GM06990 (cell line): ENCODE results near the gene XYLT1.

Source experiments
- DNase-seq: peaks from one replicate; pipeline ENCODE4 v3.0.0-alpha.2; 2011; ENCODE audit not compliant: insufficient read length; ENCODE audit errors: extremely low read depth
- H3K27me3 ChIP-seq: replicated peaks from 2 replicates; pipeline ENCODE4 v1.6.0; 2011; ENCODE audit warnings: low read length; ENCODE audit not compliant: control insufficient read depth, insufficient read depth
- H3K36me3 ChIP-seq: 2 replicates; pipeline ENCODE4 v1.5.1; 2011; ENCODE audit warnings: low read length; ENCODE audit not compliant: control insufficient read depth, insufficient read depth
- H3K4me3 ChIP-seq: replicated peaks from 2 replicates; pipeline ENCODE4 v1.5.1; 2011; ENCODE audit warnings: low read depth, mild to moderate bottlenecking, control low read depth, low read length
- TF ChIP-seq, protein P1 (sequence below): IDR thresholded peaks from 2 replicates; pipeline ENCODE4 v1.5.1; 2011; ENCODE audit warnings: low read length, control low read depth, mild to moderate bottlenecking, inconsistent platforms; ENCODE audit not compliant: insufficient read depth, poor library complexity, severe bottlenecking

Gene XYLT1

DNA sequence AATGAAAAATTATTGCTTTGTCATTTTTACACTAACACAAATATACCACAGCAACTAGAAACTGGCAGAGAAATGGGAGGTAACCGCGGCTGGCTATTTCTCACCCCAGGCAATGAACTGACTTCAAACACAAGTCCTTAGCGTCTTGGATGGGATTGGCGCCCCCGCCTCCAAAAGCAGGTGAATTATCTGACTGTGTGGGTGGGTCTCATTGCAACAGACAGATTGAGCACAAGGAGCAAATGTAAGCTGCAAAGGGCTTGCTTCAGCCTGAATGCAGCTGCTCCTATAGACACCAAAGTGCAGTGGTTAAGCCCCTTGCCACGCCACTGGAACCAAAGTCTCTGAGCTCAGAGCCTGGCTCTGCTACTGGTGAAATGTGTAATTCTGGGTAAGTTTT, 225.0 kb downstream of the XYLT1 start:
- H3K27me3 ChIP-seq: no peaks in the 10 kb centered on the region; the same call in 1 of the 2 replicates

DNA sequence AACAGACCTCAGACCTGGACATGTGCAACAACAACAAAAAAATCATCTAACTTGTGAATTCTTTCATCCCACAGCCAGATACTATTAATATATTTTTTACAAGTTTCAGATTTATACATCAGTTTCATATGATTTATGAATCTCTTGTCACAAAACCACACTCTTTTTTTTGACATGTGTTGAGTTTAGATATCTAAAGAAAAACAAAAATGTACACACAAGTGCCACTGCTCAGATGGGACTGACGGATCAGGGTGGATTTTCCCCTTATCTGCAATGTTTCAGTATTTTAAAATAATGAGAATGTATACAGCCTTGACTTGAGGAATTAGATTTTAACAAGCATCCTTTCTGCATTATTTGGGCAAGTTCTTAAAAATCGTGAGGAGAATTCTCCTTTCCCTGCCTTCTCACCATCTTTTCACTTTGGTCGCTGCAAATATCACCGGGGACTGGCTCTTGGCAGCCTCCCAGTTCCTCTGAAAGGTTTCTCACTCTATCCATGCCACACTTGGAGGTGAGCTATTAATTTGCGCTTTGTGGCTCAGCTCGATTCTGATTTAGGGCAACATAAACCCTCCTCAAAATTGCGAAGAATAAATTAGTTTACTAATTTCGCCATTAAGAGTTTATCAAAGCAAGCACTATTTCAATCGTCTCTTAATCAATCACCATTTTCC, 225.7 kb downstream of the XYLT1 start:
- DNase-seq: no peak
- Histone ChIP-seq H3K36me3 (no peaks in the 10 kb centered on the region), H3K4me3 (no peak overlapping the region), H3K27me3 (no peaks in the 10 kb centered on the region; the same call in 1 of the 2 replicates)
- TF ChIP-seq, protein P1, sequence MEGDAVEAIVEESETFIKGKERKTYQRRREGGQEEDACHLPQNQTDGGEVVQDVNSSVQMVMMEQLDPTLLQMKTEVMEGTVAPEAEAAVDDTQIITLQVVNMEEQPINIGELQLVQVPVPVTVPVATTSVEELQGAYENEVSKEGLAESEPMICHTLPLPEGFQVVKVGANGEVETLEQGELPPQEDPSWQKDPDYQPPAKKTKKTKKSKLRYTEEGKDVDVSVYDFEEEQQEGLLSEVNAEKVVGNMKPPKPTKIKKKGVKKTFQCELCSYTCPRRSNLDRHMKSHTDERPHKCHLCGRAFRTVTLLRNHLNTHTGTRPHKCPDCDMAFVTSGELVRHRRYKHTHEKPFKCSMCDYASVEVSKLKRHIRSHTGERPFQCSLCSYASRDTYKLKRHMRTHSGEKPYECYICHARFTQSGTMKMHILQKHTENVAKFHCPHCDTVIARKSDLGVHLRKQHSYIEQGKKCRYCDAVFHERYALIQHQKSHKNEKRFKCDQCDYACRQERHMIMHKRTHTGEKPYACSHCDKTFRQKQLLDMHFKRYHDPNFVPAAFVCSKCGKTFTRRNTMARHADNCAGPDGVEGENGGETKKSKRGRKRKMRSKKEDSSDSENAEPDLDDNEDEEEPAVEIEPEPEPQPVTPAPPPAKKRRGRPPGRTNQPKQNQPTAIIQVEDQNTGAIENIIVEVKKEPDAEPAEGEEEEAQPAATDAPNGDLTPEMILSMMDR: no peak

More for the DNA sequence above, 225.0 kb downstream of the XYLT1 start:
- H3K36me3 ChIP-seq: no peaks in the 10 kb centered on the region
- no peak for DNase-seq
- TF ChIP-seq, protein P1: no peak
- H3K4me3 ChIP-seq: no peak overlapping the region

DNA sequence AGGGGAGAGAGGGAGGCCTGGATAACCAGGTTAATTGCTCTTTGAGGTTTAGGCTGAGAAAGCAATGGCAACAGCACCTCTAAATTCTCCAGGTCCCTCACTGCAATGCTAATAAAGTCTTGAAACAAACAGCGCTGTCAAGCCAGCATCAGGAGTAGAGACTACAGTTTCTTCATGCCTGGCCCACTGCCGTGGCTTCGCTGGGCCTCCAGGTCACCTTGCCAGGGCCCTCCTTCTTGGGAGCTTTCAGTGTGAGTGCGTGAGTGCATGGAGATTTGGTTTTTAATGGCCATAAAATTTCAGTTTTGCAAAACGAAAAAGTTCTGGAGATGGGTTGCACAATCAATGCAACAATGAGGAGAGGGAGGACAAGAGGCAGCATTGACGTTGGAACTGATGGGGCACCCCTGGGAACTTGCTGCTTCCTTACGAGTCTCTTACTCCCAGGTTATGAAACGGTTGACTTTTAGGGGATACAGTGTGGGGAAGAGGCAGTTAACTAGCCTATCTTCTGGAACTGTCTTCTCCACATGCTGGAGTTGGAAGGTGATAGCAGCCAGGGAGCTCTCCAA, 229.4 kb downstream of the XYLT1 start:
- Histone ChIP-seq H3K36me3 (no peaks in the 10 kb centered on the region), H3K4me3 (no peak overlapping the region), H3K27me3 (no peaks in the 10 kb centered on the region)
- TF ChIP-seq, protein P1: no peak
- no peak for DNase-seq

DNA sequence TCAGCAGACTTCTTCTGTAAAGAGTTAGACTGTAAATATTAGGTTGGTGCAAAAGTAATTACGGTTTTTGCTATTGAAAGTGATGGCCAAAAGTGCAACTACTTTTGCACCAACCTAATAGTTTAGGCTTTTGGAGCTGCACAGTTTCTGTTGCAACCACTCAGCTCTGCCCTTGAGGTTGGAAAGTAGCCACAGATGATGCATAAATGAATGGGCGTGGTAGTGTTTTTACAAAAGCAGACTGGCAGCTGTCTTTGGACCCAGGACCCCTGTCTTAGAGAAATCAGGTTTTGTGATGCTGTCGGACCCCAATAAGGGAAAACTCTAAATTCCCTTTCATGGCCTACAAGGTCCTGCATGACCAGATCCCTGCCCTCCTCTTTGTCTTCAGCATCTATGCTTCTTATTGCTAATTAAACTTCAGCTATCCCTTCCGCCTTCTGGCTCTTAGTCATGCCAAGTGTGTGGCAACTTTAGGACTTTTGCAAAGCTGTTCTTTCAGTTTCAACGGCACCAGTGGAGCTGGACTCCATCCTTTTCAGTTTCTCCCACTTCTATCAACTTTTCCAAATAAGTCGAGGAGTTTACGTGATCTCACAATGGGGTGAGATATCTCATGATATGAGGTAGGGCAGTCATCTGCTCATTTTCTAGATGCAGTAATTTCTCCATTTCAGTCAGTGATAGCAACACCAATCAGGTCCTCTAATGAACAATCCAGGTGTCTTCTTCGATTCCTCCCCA, 232.3 kb downstream of the XYLT1 start:
- TF ChIP-seq, protein P1: no peak
- H3K4me3 ChIP-seq: no peak overlapping the region
- no peak for DNase-seq

DNA sequence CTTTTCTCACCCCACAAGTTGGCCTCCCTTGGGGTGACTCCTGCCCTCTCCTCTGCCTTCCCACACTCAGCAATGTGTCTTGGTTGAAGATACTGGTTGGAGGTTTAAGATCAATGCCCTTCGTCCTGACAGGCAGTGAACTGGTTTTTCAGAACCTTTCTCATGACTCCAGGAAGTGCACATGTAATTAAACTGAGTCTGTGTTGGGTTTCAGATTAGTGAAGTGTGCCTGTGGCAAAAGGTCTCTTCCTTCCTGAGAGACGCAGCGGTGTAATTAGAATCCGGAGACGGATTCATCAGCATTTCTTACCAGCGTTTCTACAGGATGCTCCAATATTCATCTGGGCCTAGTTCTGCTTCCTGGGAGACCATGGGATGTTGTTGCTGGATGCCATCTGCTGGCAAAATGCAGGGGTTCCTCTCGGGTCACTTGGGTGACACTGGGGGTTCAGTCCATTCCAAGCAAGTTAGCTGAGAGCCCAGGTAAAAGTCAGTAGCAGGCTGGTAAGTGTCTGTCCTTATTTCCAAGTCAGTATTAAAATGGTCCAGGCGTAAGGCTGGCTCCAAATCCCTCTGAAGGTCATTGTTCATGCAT, 233.3 kb downstream of the XYLT1 start:
- Histone ChIP-seq H3K4me3 (no peak overlapping the region), H3K27me3 (no peaks in the 10 kb centered on the region), H3K36me3 (no peaks in the 10 kb centered on the region)
- DNase-seq: no peak
- TF ChIP-seq, protein P1: no peak

More for the DNA sequence above, 232.3 kb downstream of the XYLT1 start:
- Histone ChIP-seq H3K36me3 (no peaks in the 10 kb centered on the region), H3K27me3 (no peaks in the 10 kb centered on the region)
